Stomach (tissue), 4 donors: ENCODE measurements around the gene LCORL.

Experiments used
- POLR2A ChIP-seq, 4 donors: fragments of 450-650 bp; IDR thresholded peaks; one replicate each; pipeline ENCODE4 v1.6.1; 2016; ENCODE audit warnings: antibody characterized with exemption in 4 of 4, control low read depth in 2 of 4, mild to moderate bottlenecking in 1 of 4, moderate library complexity in 1 of 4
- POLR2AphosphoS5 ChIP-seq, 3 donors: sonication (generic); formaldehyde crosslinking; IDR thresholded peaks; one replicate each; pipeline ENCODE4 v1.6.1; 2016; ENCODE audit warnings: antibody characterized with exemption in 3 of 3
- TF ChIP-seq, protein P1 (sequence below), 7 experiments: fragments of 450-650 bp in 4 of 7; fragments of 200-600 bp in 3 of 7; sonication (generic) in 3 of 7; IDR thresholded peaks; one replicate each; pipeline ENCODE4 v1.5.1; 2016 to 2019; ENCODE audit warnings: antibody characterized with exemption in 7 of 7, control low read depth in 2 of 7, mild to moderate bottlenecking in 1 of 7

GRCh38 chr4:18039113-18039512 lies 17.6 kb upstream of the LCORL start:
- TF ChIP-seq, protein P1, sequence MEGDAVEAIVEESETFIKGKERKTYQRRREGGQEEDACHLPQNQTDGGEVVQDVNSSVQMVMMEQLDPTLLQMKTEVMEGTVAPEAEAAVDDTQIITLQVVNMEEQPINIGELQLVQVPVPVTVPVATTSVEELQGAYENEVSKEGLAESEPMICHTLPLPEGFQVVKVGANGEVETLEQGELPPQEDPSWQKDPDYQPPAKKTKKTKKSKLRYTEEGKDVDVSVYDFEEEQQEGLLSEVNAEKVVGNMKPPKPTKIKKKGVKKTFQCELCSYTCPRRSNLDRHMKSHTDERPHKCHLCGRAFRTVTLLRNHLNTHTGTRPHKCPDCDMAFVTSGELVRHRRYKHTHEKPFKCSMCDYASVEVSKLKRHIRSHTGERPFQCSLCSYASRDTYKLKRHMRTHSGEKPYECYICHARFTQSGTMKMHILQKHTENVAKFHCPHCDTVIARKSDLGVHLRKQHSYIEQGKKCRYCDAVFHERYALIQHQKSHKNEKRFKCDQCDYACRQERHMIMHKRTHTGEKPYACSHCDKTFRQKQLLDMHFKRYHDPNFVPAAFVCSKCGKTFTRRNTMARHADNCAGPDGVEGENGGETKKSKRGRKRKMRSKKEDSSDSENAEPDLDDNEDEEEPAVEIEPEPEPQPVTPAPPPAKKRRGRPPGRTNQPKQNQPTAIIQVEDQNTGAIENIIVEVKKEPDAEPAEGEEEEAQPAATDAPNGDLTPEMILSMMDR (IDR thresholded peaks at IDR 0.05), result no peak
- TF ChIP-seq POLR2A (IDR thresholded peaks at IDR 0.05) (no peak), POLR2AphosphoS5 (IDR thresholded peaks at IDR 0.05) (no peak)
